ENCODE measurements around the gene ZNF497. TPM values are rescaled to one million over a fixed set of nuclear protein-coding genes. Genes with fewer than 3 reads are reported as not detected.

The ZNF497 gene
- total RNA-seq, 1 experiment from 2014 or later: 1.7 TPM

DNA sequence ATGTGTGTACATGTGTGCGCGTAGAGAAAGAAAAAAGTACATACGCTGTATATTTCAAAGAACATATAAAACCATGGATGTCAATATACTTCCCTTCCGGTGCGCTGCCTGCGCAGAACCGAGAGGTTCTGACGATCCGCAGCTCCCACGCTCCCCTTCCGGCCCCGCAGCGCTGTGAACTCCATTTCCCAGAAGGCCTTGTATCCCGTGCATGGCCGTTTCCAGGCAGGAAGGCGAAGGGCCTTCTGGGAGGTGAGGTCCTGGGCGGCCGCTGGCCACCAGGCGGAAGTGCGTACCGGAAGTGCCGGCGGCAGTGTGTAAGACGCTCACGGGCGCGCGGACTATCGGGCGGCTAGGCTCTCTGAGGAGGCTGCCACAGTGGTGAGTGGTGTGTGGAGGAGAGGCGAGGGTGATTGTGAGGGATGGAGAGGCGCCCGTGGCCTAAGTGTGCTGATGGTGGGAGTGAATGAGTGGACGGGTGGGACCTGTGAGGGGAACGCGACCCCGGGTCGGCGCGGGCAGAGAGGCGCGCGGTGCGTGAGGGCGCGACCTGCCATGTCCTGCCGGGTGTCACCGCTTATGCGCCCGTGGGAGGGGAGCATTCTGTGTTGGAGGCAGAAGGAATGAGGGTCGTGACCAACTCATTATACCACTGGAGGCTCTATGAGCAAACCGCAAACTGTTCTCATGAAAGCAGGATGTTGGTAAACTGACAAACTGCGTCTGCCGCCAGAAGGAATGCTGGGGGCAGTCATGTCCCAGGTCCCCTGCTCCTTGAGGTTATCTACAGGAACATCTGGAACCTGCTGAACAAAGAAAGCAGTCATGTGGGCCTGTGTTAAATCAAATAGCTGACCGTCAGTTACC is 57.3 kb downstream of the ZNF497 start, which contains the start of gene ERVK3-1:
Gene ERVK3-1 (plus strand): TSS at position 313 of the 867 bp plus-strand sequence. CDS start 6,792 bp downstream, outside the sequence.
- Mint-ChIP-seq H3K27me3 (ENCODE audit: low read depth) (no peaks in the 10 kb centered on the region), H3K4me1 (peaks cover 20% of the 10 kb centered on the region), H3K36me3 (peaks cover 40% of the 10 kb centered on the region), H3K9me3 (no peaks in the 10 kb centered on the region), H3K27ac (peak within 1 kb of the TSS; percentile 96), H3K4me3 (peak within 1 kb of the TSS; percentile 100)
- ChIA-PET CTCF (interaction anchor here (0.5 to 0.9 kb wide), 4 partner anchors 34 to 294 kb away, joined by 4 to 8 read pairs (median 5); no protein-coding TSS in a partner anchor), POLR2A (interaction anchor here (1.0 kb wide), 1 partner anchor 27 kb away, joined by 3 read pairs; the partner anchor contains the start of gene ZNF8)
- peak; percentile 99 for ATAC-seq
- peak; percentile 94 for DNase-seq (ENCODE audit: low spot score)
- TF ChIP-seq SOX15 (CRISPR knock-in tag; IDR thresholded peaks at IDR 0.05) (no peak), JAZF1 (CRISPR knock-in tag; IDR thresholded peaks at IDR 0.05) (no peak), CREB1 (CRISPR knock-in tag; IDR thresholded peaks at IDR 0.05) (no peak), RORB (CRISPR knock-in tag; IDR thresholded peaks at IDR 0.05) (no peak), ZNF416 (CRISPR knock-in tag; IDR thresholded peaks at IDR 0.05) (no peak), CTCF (IDR thresholded peaks at IDR 0.05) (no peak), NFE2L1 (CRISPR knock-in tag; IDR thresholded peaks at IDR 0.05) (peak; percentile 89), ZSCAN18 (CRISPR knock-in tag; IDR thresholded peaks at IDR 0.05) (no peak), PRRX2 (CRISPR knock-in tag; IDR thresholded peaks at IDR 0.05) (no peak), RELA (CRISPR knock-in tag; IDR thresholded peaks at IDR 0.05; ENCODE audit: borderline replicate concordance) (no peak), SMAD4 (CRISPR knock-in tag; IDR thresholded peaks at IDR 0.05) (no peak), FOXP1 (CRISPR knock-in tag; IDR thresholded peaks at IDR 0.05; ENCODE audit: borderline replicate concordance) (peak; percentile 93; the same call in 1 of the 2 replicates), IRF1 (CRISPR knock-in tag; IDR thresholded peaks at IDR 0.05) (no peak), IRF2 (CRISPR knock-in tag; IDR thresholded peaks at IDR 0.05; ENCODE audit: borderline replicate concordance, low read depth) (no peak), ZNF425 (CRISPR knock-in tag; conservative IDR thresholded peaks at IDR 0.05) (no peak), ZNF263 (CRISPR knock-in tag; IDR thresholded peaks at IDR 0.05; ENCODE audit: low read depth) (no peak), HMGXB4 (CRISPR knock-in tag; IDR thresholded peaks at IDR 0.05) (no peak)
- TF ChIP-seq, protein P1, sequence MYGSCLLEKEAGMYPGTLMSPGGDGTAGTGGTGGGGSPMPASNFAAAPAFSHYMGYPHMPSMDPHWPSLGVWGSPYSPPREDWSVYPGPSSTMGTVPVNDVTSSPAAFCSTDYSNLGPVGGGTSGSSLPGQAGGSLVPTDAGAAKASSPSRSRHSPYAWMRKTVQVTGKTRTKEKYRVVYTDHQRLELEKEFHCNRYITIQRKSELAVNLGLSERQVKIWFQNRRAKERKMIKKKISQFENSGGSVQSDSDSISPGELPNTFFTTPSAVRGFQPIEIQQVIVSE (CRISPR knock-in tag; IDR thresholded peaks at IDR 0.05; ENCODE audit: borderline replicate concordance): no peak
- TF ChIP-seq, protein P2, sequence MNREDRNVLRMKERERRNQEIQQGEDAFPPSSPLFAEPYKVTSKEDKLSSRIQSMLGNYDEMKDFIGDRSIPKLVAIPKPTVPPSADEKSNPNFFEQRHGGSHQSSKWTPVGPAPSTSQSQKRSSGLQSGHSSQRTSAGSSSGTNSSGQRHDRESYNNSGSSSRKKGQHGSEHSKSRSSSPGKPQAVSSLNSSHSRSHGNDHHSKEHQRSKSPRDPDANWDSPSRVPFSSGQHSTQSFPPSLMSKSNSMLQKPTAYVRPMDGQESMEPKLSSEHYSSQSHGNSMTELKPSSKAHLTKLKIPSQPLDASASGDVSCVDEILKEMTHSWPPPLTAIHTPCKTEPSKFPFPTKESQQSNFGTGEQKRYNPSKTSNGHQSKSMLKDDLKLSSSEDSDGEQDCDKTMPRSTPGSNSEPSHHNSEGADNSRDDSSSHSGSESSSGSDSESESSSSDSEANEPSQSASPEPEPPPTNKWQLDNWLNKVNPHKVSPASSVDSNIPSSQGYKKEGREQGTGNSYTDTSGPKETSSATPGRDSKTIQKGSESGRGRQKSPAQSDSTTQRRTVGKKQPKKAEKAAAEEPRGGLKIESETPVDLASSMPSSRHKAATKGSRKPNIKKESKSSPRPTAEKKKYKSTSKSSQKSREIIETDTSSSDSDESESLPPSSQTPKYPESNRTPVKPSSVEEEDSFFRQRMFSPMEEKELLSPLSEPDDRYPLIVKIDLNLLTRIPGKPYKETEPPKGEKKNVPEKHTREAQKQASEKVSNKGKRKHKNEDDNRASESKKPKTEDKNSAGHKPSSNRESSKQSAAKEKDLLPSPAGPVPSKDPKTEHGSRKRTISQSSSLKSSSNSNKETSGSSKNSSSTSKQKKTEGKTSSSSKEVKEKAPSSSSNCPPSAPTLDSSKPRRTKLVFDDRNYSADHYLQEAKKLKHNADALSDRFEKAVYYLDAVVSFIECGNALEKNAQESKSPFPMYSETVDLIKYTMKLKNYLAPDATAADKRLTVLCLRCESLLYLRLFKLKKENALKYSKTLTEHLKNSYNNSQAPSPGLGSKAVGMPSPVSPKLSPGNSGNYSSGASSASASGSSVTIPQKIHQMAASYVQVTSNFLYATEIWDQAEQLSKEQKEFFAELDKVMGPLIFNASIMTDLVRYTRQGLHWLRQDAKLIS (CRISPR knock-in tag; IDR thresholded peaks at IDR 0.05; ENCODE audit: borderline replicate concordance): no peak
- TF ChIP-seq, protein P3, sequence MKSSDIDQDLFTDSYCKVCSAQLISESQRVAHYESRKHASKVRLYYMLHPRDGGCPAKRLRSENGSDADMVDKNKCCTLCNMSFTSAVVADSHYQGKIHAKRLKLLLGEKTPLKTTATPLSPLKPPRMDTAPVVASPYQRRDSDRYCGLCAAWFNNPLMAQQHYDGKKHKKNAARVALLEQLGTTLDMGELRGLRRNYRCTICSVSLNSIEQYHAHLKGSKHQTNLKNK (CRISPR knock-in tag; IDR thresholded peaks at IDR 0.05): peak; percentile 68; the same call in 1 of the 2 replicates
